Umbilical cord (tissue), 2 donors: ENCODE measurements around the gene YRDC. TPM values are rescaled to one million over a fixed set of nuclear protein-coding genes. Genes with fewer than 3 reads are reported as not detected.

Source experiments
- DNase-seq: peaks from one replicate; pipeline ENCODE4 v3.0.0-alpha.2; 2015; ENCODE audit warnings: low spot score
- total RNA-seq: library from RNA; depleted of rRNA; stranded (reverse); fragments of >200 nt; gene quantifications from one replicate; pipeline ENCODE4 v1.2.3, GENCODE V29; 2014; ENCODE audit warnings: low replicate concordance; ENCODE audit not compliant: insufficient read depth

Gene YRDC
- total RNA-seq, 1 donor from 2014 or later: 3.1 TPM

GRCh38 chr1:37822906-37823815 is 15.2 kb upstream of the YRDC start:
- no peak for DNase-seq

- DNase-seq: no peak
These were observed 13.5 kb upstream of the YRDC start for GRCh38 chr1:37821481-37821880.

- no peak for DNase-seq
These were observed 9.5 kb upstream of the YRDC start for GRCh38 chr1:37817481-37817880.

- DNase-seq: no peak
These were observed 6.2 kb upstream of the YRDC start for GRCh38 chr1:37814252-37814651.

- DNase-seq: no peak
These were observed 5.6 kb upstream of the YRDC start for GRCh38 chr1:37813529-37814145.

GRCh38 chr1:37811027-37811655 is 3.1 kb upstream of the YRDC start:
- DNase-seq: peak; percentile 72

- DNase-seq: no peak
These were observed 1.9 kb upstream of the YRDC start for GRCh38 chr1:37809942-37810341.

- DNase-seq: peak; percentile 85
These were observed 636 bp upstream of the YRDC start for GRCh38 chr1:37808369-37809319.

- no peak for DNase-seq
These were observed 821 bp downstream of the YRDC start for GRCh38 chr1:37807220-37807554.

GRCh38 chr1:37802439-37802838 is 5.6 kb downstream of the YRDC start:
- no peak for DNase-seq

- no peak for DNase-seq
These were observed 10.2 kb downstream of the YRDC start for GRCh38 chr1:37797750-37798345.

GRCh38 chr1:37795340-37796125 is 12.5 kb downstream of the YRDC start:
- peak; percentile 50 for DNase-seq

GRCh38 chr1:37794372-37795339 is 13.4 kb downstream of the YRDC start:
- no peak for DNase-seq

- peak; percentile 37 for DNase-seq
These were observed 14.1 kb downstream of the YRDC start, which contains the start of gene MANEAL for GRCh38 chr1:37793773-37794371. TSS of gene MANEAL (plus strand) at chr1:37793847. CDS start at chr1:37794183, 336 bp downstream.

- DNase-seq: no peak
These were observed 14.9 kb downstream of the YRDC start for GRCh38 chr1:37792943-37793686.

- DNase-seq: no peak
These were observed 25.5 kb downstream of the YRDC start for GRCh38 chr1:37782491-37782890.

- DNase-seq: no peak
These were observed 29.4 kb downstream of the YRDC start for GRCh38 chr1:37778654-37779053.
